HepG2 (cell line): ENCODE data around the gene PML. TPM values are rescaled to one million over a fixed set of nuclear protein-coding genes. Genes with fewer than 3 reads are reported as not detected.

Experiments
- ATM ChIP-seq: fragments of 450-650 bp; IDR thresholded peaks from 2 replicates; pipeline ENCODE4 v1.7.1; 2017; ENCODE audit warnings: mild to moderate bottlenecking, borderline replicate concordance
- BRD4 ChIP-seq: sonication (generic); formaldehyde crosslinking; IDR thresholded peaks from 2 replicates; pipeline ENCODE4 v1.4.0; 2020; ENCODE audit warnings: missing genetic modification reagents
- GATAD2A ChIP-seq: IDR thresholded peaks from 2 replicates; pipeline ENCODE4 v1.6.1; 2016
- GLI4 ChIP-seq: sonication (generic); formaldehyde crosslinking; IDR thresholded peaks from 2 replicates; pipeline ENCODE4 v1.5.1; 2020; ENCODE audit warnings: missing genetic modification reagents, mild to moderate bottlenecking, moderate library complexity, borderline replicate concordance
- HNRNPL ChIP-seq: fragments of 200-400 bp; formaldehyde crosslinking; IDR thresholded peaks from 2 replicates; pipeline ENCODE4 v1.6.1; 2017; ENCODE audit warnings: mild to moderate bottlenecking, low read depth, low read length
- JUND ChIP-seq: sonication (generic); formaldehyde crosslinking; IDR thresholded peaks from 2 replicates; pipeline ENCODE4 v1.8.0; 2022; ENCODE audit warnings: mild to moderate bottlenecking, missing genetic modification reagents
- MTERF4 ChIP-seq: sonication (generic); formaldehyde crosslinking; IDR thresholded peaks from 2 replicates; pipeline ENCODE4 v1.8.0; 2023; ENCODE audit warnings: mild to moderate bottlenecking, missing genetic modification reagents
- NCOA2 ChIP-seq: sonication (generic); formaldehyde crosslinking; IDR thresholded peaks from 2 replicates; pipeline ENCODE4 v1.8.0; 2022; ENCODE audit warnings: inconsistent platforms
- NPAS2 ChIP-seq: sonication (generic); formaldehyde crosslinking; IDR thresholded peaks from 2 replicates; pipeline ENCODE4 v1.8.0; 2022; ENCODE audit warnings: mild to moderate bottlenecking, missing genetic modification reagents, borderline replicate concordance
- NR2F1 ChIP-seq, 2 experiments: fragments of 450-650 bp in 1 of 2; formaldehyde crosslinking in 1 of 2; IDR thresholded peaks; 2 replicates each; pipeline versions ENCODE4 v1.5.0 to v1.6.1; 2016 to 2020; ENCODE audit warnings: mild to moderate bottlenecking in 1 of 2, missing compliant biosample characterization in 1 of 2, missing genetic modification reagents in 1 of 2, moderate library complexity in 1 of 2
- PHB2 ChIP-seq: fragments of 450-650 bp; IDR thresholded peaks from 2 replicates; pipeline ENCODE4 v1.6.1; 2018; ENCODE audit not compliant: partially characterized antibody
- TARDBP ChIP-seq: sonication (generic); formaldehyde crosslinking; IDR thresholded peaks from 2 replicates; pipeline ENCODE4 v1.8.0; 2022; ENCODE audit warnings: mild to moderate bottlenecking, missing genetic modification reagents
- XRCC5 ChIP-seq: fragments of 200-400 bp; formaldehyde crosslinking; optimal IDR thresholded peaks from 2 replicates; pipeline ENCODE3; 2017; ENCODE audit warnings: mild to moderate bottlenecking, low read length
- ZBTB38 ChIP-seq: sonication (generic); formaldehyde crosslinking; IDR thresholded peaks from 2 replicates; pipeline ENCODE4 v1.5.1; 2020; ENCODE audit warnings: mild to moderate bottlenecking, missing genetic modification reagents
- ZFP37 ChIP-seq: sonication (generic); formaldehyde crosslinking; IDR thresholded peaks from 2 replicates; pipeline ENCODE4 v1.4.0; 2020; ENCODE audit warnings: missing genetic modification reagents, borderline replicate concordance
- ZHX2 ChIP-seq, 2 experiments: sonication (generic) in 1 of 2; formaldehyde crosslinking in 1 of 2; IDR thresholded peaks; 2 replicates each; pipeline versions ENCODE4 v1.6.1 to v1.9.0; 2014 to 2022; ENCODE audit warnings: antibody characterized with exemption in 1 of 2, borderline replicate concordance in 1 of 2, inconsistent platforms in 1 of 2, low read depth in 1 of 2, missing genetic modification reagents in 1 of 2
- ZNF282 ChIP-seq: fragments of 450-650 bp; IDR thresholded peaks from 2 replicates; pipeline ENCODE4 v1.6.1; 2018; ENCODE audit not compliant: partially characterized antibody
- ZNF382 ChIP-seq: sonication (generic); formaldehyde crosslinking; IDR thresholded peaks from 2 replicates; pipeline ENCODE4 v1.5.0; 2020; ENCODE audit warnings: missing genetic modification reagents, mild to moderate bottlenecking, borderline replicate concordance
- ZNF569 ChIP-seq: sonication (generic); formaldehyde crosslinking; IDR thresholded peaks from 2 replicates; pipeline ENCODE4 v1.5.0; 2020; ENCODE audit warnings: mild to moderate bottlenecking, missing genetic modification reagents, moderate library complexity, borderline replicate concordance
- ZNF704 ChIP-seq: sonication (generic); formaldehyde crosslinking; IDR thresholded peaks from 2 replicates; pipeline ENCODE4 v1.8.1; 2023; ENCODE audit warnings: mild to moderate bottlenecking, inconsistent platforms, moderate library complexity, missing genetic modification reagents, borderline replicate concordance
- ZNF720 ChIP-seq: sonication (generic); formaldehyde crosslinking; IDR thresholded peaks from 2 replicates; pipeline ENCODE4 v1.4.0; 2020; ENCODE audit warnings: missing genetic modification reagents
- ZNF75D ChIP-seq: sonication (generic); formaldehyde crosslinking; IDR thresholded peaks from 2 replicates; pipeline ENCODE4 v1.8.1; 2023; ENCODE audit warnings: missing genetic modification reagents, mild to moderate bottlenecking, borderline replicate concordance
- ZNF773 ChIP-seq: sonication (generic); formaldehyde crosslinking; IDR thresholded peaks from 2 replicates; pipeline ENCODE4 v1.4.0; 2020; ENCODE audit warnings: missing genetic modification reagents, borderline replicate concordance
- polyA plus RNA-seq, 8 experiments: library from polyadenylated mRNA; depleted of rRNA in 3 of 8; stranded (reverse) in 7 of 8; unstranded in 1 of 8; fragments of >200 nt; fragmentation: Illumina TruSeq in 4 of 8; extraction: Trizol in 4 of 8; gene quantifications; 2 replicates each; pipeline versions ENCODE4 v1.2.1 to v1.2.3, GENCODE V29; 2011 to 2016; ENCODE audit warnings: low read depth in 4 of 8, missing spikeins in 1 of 8, mixed read lengths in 1 of 8; ENCODE audit not compliant: insufficient read depth in 1 of 8
- total RNA-seq, 5 experiments: library from RNA; depleted of rRNA; stranded (reverse); fragments of >200 nt; fragmentation: Illumina TruSeq; extraction: Trizol; gene quantifications; 2 replicates each; pipeline ENCODE4 v1.2.3, GENCODE V29; 2016; ENCODE audit warnings: low read depth in 1 of 5

The PML gene
- total and polyA plus RNA-seq, 2 of the 13 experiments (the other 11 are each of a cell fraction or from before 2014, with no cell fraction given), result 2.9 to 3.9 TPM

- no peak for TF ChIP-seq ZNF704
- no peak for TF ChIP-seq ZNF282
- no peak for TF ChIP-seq ATM
- 0 out of 2 replicates have a peak, but pooled peaks have one; percentile 37 for TF ChIP-seq ZBTB38
- TF ChIP-seq ZNF569 (CRISPR knock-in tag), result no peak
- no peak for TF ChIP-seq ZHX2 (IDR thresholded peaks at IDR 0.05; ENCODE audit: low read depth)
- no peak for TF ChIP-seq ZHX2 (CRISPR knock-in tag; IDR thresholded peaks at IDR 0.05; ENCODE audit: borderline replicate concordance)
- TF ChIP-seq ZFP37, result no peak
- no peak for TF ChIP-seq NCOA2
- TF ChIP-seq PHB2, result no peak
- TF ChIP-seq GATAD2A, result peak; percentile 55
- TF ChIP-seq HNRNPL, result no peak
- no peak for TF ChIP-seq ZNF773 (CRISPR knock-in tag)
- no peak for TF ChIP-seq ZNF75D (CRISPR knock-in tag)
- no peak for TF ChIP-seq ZNF382 (CRISPR knock-in tag)
- TF ChIP-seq GLI4 (CRISPR knock-in tag), result no peak
- TF ChIP-seq ZNF720 (CRISPR knock-in tag), result no peak
- no peak for TF ChIP-seq NPAS2
- no peak for TF ChIP-seq JUND
- no peak for TF ChIP-seq BRD4 (CRISPR knock-in tag)
- TF ChIP-seq TARDBP, result peak; percentile 72; the same call in 1 of the 2 replicates
- TF ChIP-seq NR2F1 (CRISPR knock-in tag; IDR thresholded peaks at IDR 0.05), result no peak; a peak in 2 of 4 replicates
- peak; percentile 81 for TF ChIP-seq XRCC5
- no peak for TF ChIP-seq MTERF4 (CRISPR knock-in tag)
Measured at GRCh38 chr15:73950831-73951561, 43.5 kb upstream of the PML start (continued).
